NCI-H2196 (cell line): ENCODE results near the gene KLHL14.
A peak's percentile ranks its signal among the peaks of the same experiment; 100 is the strongest.

Source experiments
- DNase-seq: peaks from one replicate; lab custom pipeline; 2025; ENCODE audit not compliant: unreplicated experiment; lab: John Stamatoyannopoulos, UW

KLHL14 gene

DNA sequence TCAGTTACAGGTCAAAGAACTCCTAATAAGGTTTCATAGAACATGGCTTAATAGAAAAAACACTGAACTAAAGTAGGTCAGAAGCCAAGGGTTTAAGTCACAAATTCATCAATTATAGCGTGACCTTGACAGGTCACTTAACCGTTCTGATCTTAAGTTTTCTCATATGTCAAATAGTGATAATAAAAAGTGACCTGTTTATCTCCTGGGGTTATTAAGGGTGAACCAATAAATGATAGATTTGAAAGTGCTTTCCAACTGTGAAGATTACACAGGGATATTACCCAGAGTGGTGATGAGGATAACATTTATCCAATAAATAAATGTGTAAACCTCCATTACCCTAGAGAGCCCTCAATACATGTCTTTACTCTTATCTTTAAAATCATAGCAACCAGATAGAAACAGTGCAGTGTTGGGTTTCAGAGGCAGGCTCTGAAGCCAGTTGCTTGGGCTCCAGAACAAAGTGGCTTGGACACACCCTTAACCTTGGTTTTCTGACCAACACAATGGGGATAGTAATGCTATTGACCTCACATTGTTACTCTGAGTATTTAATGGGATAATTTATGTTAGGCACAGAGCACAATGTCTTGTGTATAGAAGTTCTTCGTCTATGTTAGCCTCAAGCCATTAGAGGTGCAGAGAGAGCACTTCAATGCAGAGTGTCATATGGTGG is 48.6 kb downstream of the KLHL14 start:
- DNase-seq = peak; percentile 16

DNA sequence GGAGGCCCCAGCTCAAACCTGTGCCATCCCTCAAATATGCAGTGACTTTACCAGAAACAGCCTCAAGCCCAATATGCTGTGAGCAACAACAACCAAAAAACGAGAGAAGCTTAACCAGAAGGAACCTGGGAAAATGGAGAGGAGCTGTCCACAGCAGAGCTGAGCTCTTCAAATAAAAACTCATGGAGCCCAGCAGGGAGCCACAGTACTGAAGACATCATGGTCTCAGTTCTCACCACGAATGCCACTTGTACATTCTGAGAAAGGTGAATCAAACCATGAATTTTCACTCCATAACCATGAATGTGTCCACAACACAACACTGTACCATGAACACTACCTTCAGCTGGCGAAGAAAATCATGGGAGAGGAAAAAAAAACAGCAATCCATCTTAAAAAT is 50.5 kb downstream of the KLHL14 start:
- DNase-seq = no peak

DNA sequence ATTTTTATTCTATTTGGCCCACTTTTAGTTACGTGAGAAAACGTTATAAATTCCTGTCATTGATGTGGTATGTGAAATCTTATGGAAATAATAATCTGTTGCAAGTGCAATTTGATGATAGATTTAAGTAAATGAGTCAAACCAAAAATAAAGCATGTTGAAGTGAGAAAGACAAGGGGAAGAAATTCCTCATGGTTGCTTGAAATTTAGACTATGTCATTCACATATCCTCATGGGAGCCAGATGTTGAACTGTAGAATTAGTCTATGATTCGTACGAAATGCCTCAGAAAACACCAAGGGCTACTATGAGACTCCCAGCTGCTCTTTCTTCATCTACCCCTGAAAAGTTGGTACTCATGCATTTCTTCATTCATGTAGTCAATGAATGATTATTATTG is 55.7 kb downstream of the KLHL14 start:
- DNase-seq = no peak

DNA sequence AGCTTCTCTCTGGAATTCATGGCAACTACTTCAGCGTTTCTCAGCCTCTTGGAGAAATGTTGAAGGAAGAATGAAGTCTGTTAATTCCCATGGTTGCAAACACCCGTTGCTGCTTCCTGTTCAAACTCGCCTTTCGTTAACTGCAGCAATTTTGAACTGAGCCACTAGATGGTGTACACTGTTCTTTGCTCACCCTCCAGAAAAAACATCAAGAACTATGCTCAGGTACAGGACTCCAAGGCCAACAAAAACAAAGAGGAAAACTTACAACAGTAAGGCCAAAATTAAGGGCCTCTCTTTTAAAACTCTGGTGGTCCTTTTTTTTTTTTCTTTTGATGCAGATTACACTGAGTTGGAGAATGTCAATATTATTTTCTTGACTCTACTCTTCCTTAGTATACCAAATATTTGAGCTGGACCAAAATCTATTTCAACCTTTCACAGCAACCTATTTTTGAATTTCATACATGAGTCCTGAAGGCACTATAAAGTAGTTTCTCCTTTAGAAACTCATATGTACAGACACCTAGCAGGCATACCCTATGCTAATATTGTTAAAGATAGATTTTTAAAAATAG is 58.2 kb downstream of the KLHL14 start:
- peak; percentile 82 for DNase-seq

DNA sequence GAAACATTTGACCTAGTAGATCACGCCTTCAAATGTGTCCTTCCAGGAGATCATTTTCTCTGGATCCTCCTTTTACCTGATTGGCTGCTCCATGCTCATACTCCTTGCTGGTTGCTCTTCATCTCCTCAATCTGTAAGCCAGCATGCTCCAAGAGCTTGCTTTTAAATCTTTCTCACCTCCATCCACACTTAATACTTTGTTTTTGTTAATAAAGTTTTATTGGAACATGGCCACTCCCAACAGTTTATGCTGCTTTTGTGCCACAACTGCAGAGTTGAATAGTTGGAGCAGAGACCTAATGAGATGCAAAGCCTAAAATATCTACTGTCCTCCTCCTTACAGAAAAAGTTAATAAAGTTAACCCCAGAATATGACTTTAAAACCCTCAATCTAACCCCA is 60.0 kb downstream of the KLHL14 start:
- DNase-seq = no peak

DNA sequence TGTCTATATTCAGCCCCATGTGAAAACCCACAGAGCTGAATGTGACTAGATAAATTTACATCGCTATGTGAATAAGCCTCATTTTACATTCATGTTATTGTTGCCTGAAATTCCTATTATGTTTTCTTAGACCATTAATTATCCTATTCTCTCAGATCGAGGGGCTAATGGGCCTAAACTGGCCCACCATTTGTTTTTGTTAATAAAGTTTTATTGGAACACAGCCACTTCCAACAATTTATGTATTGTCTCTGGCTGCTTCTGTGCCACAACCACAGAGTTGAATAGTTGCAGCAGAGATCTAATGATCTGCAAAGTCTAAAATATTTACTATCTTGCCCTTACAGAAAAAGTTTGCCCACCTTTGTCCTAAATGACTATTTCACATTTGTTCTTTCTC is 61.0 kb downstream of the KLHL14 start:
- no peak for DNase-seq

DNA sequence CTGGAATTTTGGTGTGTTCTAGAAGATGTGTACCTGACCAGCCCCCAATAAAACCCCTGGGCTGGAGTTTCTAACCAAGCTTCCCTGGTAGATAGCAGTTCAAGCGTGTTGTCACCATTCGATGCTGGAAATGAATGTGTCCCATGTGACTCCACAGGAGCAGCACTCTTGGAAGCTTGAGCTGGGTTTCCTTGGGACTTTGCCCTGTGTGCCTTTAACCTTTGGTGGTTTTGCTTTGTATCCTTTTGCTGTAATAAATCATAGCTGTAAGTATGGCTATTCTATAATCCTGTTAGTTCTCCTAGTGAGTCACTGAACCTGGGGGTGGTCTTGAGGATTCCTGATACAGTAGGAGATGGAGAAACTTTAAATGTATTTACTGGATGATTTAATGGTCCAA is 65.2 kb downstream of the KLHL14 start:
- DNase-seq = no peak

DNA sequence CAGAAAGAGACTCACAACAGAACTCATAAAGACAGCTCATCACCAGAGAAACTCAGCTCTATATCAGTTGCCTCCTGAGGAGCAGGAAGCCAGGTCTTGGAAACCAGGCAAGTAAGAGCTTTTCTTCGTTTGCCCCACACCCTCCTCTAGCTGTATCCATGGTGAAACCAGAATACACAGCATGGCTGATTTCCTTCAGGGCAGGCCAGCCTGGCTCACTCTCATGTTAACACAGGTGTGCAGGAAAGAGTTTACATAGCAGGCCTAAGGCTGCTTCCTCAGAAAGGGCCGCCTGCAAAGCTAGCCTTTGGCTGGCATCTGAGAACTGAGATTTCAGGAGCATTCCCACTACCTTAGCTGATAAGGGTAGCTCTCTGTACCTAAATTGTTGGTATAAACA is 65.7 kb downstream of the KLHL14 start:
- DNase-seq = peak; percentile 45

DNA sequence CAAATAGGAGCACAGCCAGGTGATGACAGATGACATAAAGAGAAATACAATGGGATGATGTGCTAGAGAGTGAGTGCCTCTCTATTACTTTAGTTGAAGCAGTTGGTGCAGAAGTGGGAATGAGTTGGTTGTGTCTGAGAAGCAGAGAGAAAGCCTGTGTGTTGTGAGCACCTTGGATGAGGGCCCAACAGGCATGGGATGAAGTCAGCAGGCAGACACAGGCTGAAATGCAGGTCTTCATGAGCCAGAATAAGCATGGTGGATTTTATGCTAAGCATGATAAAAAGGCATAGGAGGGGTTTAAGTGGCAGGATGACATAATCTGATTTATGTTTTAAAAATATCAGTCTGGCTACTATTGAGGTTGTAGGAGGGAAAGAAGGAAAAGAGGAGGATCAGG is 71.5 kb downstream of the KLHL14 start:
- DNase-seq = no peak

DNA sequence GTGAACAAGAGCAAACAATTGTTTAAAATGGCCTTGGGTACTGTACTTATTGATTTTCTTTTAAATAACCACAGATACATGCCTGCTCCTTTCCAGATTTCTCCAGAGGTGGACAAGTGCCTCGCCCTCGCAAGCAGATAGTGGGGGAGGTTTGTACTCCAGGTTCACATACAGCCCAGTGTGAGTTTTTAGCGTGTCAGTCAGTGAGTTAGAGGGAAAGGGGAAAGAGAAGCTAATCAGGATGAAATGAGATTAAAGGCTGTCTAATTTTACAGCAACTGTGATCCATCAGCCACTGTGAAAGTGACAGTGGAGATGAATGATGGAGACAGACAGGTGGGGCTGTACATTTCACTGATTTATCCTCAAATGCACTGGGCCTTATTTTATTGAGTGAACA is 74.7 kb downstream of the KLHL14 start:
- no peak for DNase-seq

DNA sequence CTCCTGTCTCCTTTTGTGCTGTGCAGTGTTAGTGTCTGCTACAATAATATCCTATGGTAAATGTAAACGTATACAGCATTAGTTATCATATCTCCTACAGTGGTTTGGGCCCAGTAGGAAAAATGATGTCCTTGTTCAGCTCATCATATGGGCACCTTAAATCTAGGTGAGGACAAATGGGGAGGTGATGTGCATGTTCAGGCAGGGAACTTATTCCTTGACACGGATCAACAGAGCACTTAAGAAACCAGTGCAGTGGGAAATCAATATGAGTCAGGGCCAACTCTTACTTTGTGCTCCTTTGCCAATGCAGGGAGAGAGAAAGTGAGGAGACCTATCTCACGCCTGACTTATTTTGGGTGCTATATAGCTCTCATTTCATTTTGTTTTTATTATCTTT is 76.4 kb downstream of the KLHL14 start:
- no peak for DNase-seq

DNA sequence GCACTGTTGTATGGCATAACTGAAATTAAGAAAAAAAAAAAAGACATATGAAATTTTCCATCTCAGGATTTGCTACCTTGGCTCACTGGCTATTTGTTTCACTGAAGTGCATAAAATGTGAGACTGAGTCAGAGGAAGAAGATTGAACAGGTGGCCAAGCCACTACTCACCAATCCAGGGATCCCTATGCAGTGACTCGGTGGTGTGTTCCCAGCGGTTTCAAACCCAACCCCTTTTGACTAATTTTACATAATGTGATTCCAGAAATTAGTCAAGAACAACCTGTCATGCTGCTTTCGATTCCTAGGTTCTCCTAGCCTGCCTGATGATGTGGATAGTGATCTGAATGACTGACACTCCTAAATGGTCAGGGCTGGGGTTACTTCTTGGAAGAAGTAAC is 77.3 kb downstream of the KLHL14 start:
- no peak for DNase-seq

DNA sequence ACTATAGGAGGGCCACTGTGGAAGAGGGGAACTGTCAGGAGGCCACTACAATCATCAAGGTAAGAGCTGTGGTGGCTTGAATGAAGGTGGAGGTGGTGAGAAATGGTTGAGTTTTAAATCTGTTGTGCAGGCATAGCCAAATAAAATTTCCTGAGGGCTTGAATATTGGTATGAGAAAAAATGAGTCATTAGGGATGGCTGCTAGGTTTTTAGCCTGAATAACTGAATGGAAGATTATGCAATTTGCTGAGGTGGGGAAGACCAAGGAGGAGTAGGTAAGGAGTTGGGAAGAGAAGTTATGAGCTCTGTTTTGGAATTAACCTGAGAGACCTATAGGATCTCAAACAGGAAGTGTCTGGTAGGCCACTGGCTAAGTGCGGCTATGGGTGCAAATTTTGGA is 84.0 kb downstream of the KLHL14 start:
- no peak for DNase-seq

DNA sequence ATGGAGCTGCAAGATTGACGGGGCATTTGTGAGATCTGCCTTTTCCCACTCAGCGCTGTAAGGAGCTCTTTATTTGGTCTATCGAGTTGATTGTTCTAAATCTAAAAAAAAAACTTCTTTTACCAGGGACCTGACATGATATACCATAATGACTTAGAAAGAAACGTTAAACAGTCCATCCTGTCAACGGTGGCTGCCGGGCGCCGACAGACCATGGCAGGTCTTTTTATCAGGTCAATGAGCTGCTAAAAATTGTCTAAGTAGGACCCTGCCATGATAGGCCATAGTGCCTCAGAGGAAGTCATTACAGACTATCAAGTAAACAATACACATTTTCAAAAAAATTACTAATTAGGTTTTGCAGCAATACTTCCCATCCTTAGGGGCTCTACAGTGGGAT is 87.9 kb downstream of the KLHL14 start:
- DNase-seq = no peak

DNA sequence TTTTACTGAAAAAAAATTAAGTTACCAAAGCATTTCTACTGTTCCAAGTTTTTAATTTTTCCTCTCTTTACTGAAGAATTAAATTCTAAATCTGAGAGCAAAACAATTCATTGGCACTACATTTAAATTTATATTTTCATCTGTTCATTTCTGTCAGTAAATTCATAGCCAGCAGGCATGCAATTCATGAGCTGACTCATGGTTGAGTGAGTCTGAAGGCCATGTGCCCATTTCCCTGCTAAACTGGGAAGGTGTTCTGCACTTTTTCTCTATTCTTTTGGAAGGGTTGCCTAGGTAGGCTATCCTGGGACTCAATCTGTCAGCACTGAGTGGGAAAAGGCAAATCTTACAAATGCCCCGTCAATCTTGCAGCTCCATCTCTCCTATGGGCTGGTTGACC is 88.7 kb downstream of the KLHL14 start:
- DNase-seq = no peak

DNA sequence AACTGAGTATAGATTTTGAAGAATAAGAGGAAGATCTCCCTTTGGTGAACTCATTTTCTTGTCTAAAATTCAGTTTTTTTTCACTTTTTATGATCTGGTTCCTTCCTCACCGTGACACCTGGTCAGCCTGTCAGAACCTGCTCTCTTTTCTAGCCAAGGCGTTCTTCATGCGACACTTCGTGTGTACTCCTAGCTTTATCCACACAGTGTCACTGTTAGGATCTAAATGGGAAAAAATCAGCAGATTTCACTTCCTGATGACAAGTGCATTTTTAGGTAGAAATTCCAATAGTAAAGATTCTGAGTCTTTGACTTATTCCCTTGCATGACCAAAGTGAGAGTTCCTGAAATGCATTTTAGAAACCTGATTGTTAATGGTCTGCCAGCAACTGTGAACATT is 89.8 kb downstream of the KLHL14 start:
- DNase-seq = no peak

DNA sequence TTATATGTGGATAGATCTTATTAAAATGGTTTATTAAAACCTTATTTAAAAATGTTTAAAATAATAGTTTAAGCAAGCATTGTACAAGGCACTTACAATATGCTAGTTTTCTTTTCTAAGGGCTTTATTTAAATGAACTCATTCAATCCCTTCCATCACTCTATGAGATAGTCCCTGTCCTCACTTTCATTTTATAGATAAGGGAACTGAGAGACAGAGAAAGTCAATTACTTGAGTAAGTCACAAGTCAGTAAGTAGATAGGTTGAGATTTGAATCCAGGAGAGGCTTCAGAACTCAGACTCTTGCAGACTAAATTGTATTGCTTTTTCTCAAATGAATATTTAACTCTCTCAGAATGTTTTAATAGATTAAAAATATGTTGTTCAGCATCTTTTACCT is 95.2 kb downstream of the KLHL14 start:
- no peak for DNase-seq

DNA sequence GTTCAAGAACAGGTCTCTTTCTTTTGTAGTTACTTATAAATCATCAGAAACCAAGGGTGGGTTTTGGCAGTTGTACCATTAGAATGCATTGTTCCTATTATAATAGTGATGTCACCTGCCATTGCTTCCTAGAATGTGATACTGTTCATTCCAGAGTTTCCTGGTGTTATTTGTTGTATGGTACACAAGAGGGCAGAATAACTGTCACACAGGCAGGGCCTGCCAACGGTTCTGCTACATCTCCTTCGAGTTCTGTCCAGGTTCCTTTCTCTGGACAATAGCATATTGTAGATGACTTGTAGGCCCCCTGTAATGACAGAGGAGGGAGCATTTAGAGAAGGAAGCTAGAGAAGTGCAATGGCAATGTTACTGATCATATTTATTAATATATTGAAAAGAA is 98.3 kb downstream of the KLHL14 start:
- DNase-seq = no peak

DNA sequence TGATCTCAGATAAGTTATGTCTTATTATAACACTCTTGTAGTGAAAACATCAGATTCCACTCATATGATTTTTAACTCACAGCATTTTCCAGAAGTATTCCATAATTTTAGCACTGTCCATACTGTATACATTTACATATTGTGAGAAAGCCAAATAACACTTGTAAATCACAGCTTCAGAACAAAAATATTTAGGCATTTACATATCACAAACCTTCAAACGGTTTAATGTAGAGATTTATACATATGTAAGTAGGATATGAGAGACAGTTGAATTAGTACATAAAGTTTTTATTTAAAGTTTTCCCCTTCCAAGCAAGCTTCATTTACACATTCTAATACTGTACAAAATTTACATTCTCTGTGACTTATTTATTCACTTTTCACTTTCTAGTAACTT is 100.4 kb downstream of the KLHL14 start:
- no peak for DNase-seq

DNA sequence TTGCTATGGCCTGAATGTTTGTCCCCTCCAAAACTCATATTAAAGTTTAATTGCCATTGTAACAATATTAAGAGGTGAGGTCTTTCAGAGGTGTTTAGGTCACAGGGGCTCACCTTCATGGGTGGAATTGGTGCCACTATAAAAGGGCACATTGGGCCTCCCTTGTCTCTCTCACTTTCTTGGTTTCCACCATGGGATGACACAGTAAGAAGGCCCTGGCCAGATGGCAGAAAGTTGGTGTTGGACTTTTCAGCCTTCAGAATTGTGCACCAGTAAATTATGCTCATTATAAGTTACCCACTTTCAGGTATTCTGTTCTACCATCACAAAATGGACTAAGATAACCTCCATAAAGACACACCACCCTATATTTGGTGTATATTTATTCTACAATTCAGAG is 102.1 kb downstream of the KLHL14 start:
- DNase-seq = no peak

DNA sequence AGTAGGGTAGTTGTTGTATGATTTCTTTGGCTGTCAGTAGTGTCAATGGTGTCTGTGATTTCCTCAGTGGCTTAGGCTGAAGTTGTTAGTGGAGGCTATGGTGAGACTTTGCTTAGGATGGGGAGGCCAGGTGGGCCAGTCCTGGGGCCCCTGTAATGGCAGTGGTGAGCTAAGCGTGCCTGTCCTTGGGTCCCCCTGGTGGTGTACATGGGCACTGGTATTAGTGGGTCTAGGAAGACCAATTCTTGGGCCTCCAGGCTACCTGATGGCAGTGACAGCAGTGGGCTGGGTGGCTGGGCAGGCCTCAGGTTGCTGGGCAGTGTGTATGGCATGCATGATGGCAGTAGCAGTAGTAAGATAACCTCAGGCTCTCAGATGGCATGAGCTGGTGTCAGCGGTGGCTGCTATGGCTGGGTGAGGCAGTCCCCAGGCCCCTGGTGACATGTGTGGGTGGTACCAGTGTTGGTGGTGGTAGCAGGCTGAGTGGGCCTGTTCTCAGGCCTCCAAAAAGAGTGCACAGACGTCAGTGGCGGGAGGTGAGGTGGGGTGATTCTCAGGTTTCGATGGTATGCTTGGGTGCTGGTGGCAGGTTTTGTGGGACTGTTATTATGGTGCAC is 103.2 kb downstream of the KLHL14 start:
- no peak for DNase-seq

DNA sequence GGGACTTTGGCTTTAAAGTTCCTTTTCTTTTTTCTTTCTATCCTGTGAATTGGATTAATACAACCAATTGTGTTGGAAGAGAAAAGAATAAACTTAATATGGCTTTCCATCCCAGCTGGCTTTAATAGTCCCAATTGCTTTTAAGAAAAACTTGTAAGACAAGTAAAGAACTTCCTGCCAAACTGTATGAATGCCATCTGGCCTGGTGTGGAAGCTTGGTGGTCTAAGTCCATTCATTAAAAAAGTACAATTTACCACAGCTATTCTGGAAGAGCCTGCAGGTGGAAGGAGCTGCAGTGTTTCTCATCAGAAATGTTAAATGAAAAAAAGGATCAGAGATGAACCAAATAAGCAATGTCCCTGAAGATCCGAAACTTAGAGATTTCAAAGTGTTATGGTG is 103.9 kb downstream of the KLHL14 start:
- DNase-seq = no peak
